K562 (cell line): Measurements from ENCODE around the gene REX1BD. TPM values are rescaled to one million over a fixed set of nuclear protein-coding genes. Genes with fewer than 3 reads are reported as not detected.

ENCODE experiments used
- CBFA2T3 ChIP-seq: fragments of 450-650 bp; IDR thresholded peaks from 2 replicates; pipeline ENCODE4 v1.6.1; 2017
- CEBPB ChIP-seq: fragments of 450-650 bp; IDR thresholded peaks from 2 replicates; pipeline ENCODE4 v1.6.1; 2016; ENCODE audit warnings: missing genetic modification characterization, missing compliant biosample characterization
- KLF13 ChIP-seq: fragments of 450-650 bp; IDR thresholded peaks from 2 replicates; pipeline ENCODE4 v1.6.1; 2016; ENCODE audit warnings: missing genetic modification characterization, low read depth, mild to moderate bottlenecking, missing compliant biosample characterization, moderate library complexity, borderline replicate concordance
- MTF1 ChIP-seq: fragments of 250-450 bp; sonication (Bioruptor Pico); IDR thresholded peaks from 2 replicates; pipeline ENCODE4 v1.9.0; 2021; ENCODE audit warnings: moderate library complexity, mild to moderate bottlenecking, inconsistent platforms, borderline replicate concordance
- NKRF ChIP-seq: fragments of 450-650 bp; IDR thresholded peaks from 2 replicates; pipeline ENCODE4 v1.6.1; 2016; ENCODE audit warnings: borderline replicate concordance
- PRMT5 ChIP-seq: sonication (generic); formaldehyde crosslinking; IDR thresholded peaks from 2 replicates; pipeline ENCODE4 v1.5.0; 2020; ENCODE audit warnings: missing genetic modification reagents
- RNF2 ChIP-seq: sonication (generic); IDR thresholded peaks from 2 replicates; pipeline ENCODE4 v1.6.1; 2016
- ZFPM2 ChIP-seq: fragments of 250-450 bp; sonication (Bioruptor Pico); IDR thresholded peaks from 2 replicates; pipeline ENCODE4 v1.5.1; 2022; ENCODE audit warnings: mild to moderate bottlenecking
- ZNF121 ChIP-seq: sonication (generic); formaldehyde crosslinking; conservative IDR thresholded peaks from 2 replicates; pipeline ENCODE4 v1.8.0; 2022; ENCODE audit warnings: missing genetic modification reagents
- ZNF134 ChIP-seq: fragments of 250-450 bp; sonication (Bioruptor Pico); conservative IDR thresholded peaks from 2 replicates; pipeline ENCODE4 v1.4.0; 2020
- ZNF584 ChIP-seq: fragments of 200-800 bp; sonication (Bioruptor generic); IDR thresholded peaks from 2 replicates; pipeline ENCODE4 v1.6.1; 2016; ENCODE audit warnings: low read depth, mild to moderate bottlenecking, missing genetic modification characterization, missing compliant biosample characterization
- polyA plus RNA-seq, 8 experiments: library from polyadenylated mRNA; depleted of rRNA in 4 of 8; stranded (reverse) in 5 of 8; unstranded in 3 of 8; fragments of >200 nt; fragmentation: Nextera tagmentation in 2 of 8; fragmentation: Illumina TruSeq in 1 of 8; extraction: Ambion mirVana in 2 of 8; extraction: Trizol in 1 of 8; gene quantifications; 2 replicates each; pipeline versions ENCODE4 v1.2.1 to v1.2.3, GENCODE V29; 2011 to 2014; ENCODE audit warnings: inconsistent platforms in 1 of 8, missing spikeins in 1 of 8
- total RNA-seq, 7 experiments: library from RNA; depleted of rRNA in 6 of 7; stranded (reverse); fragments of >200 nt in 6 of 7; fragmentation: Illumina TruSeq in 2 of 7; extraction: Trizol in 2 of 7; gene quantifications; 2 replicates each; pipeline versions ENCODE4 v1.2.1 to v1.2.3, GENCODE V29; 2011 to 2021; ENCODE audit warnings: low replicate concordance in 1 of 7
- TF ChIP-seq, protein P1 (sequence below): fragments of 200-800 bp; sonication (Bioruptor generic); IDR thresholded peaks from 2 replicates; pipeline ENCODE4 v1.6.1; 2016; ENCODE audit warnings: missing genetic modification characterization, missing compliant biosample characterization

REX1BD gene
- total and polyA plus RNA-seq, 9 of the 15 experiments (the other 6 are each of a cell fraction or from before 2014, with no cell fraction given): 1.9 to 136 (median 13.8) TPM

GRCh38 chr19:18558604-18559003 is 30.0 kb upstream of the REX1BD start (continued):
- TF ChIP-seq KLF13 (tag): no peak
- no peak for TF ChIP-seq PRMT5
- TF ChIP-seq MTF1 (CRISPR knock-in tag): no peak
- TF ChIP-seq ZFPM2 (CRISPR knock-in tag): no peak
- 0 out of 2 replicates have a peak, but pooled peaks have one; percentile 5 for TF ChIP-seq ZNF121 (CRISPR knock-in tag)
- TF ChIP-seq CBFA2T3: no peak
- no peak for TF ChIP-seq CEBPB
- no peak for TF ChIP-seq ZNF584 (CRISPR knock-in tag)
- no peak for TF ChIP-seq RNF2
- TF ChIP-seq NKRF: no peak
- TF ChIP-seq ZNF134 (CRISPR knock-in tag): no peak
- TF ChIP-seq, protein P1, sequence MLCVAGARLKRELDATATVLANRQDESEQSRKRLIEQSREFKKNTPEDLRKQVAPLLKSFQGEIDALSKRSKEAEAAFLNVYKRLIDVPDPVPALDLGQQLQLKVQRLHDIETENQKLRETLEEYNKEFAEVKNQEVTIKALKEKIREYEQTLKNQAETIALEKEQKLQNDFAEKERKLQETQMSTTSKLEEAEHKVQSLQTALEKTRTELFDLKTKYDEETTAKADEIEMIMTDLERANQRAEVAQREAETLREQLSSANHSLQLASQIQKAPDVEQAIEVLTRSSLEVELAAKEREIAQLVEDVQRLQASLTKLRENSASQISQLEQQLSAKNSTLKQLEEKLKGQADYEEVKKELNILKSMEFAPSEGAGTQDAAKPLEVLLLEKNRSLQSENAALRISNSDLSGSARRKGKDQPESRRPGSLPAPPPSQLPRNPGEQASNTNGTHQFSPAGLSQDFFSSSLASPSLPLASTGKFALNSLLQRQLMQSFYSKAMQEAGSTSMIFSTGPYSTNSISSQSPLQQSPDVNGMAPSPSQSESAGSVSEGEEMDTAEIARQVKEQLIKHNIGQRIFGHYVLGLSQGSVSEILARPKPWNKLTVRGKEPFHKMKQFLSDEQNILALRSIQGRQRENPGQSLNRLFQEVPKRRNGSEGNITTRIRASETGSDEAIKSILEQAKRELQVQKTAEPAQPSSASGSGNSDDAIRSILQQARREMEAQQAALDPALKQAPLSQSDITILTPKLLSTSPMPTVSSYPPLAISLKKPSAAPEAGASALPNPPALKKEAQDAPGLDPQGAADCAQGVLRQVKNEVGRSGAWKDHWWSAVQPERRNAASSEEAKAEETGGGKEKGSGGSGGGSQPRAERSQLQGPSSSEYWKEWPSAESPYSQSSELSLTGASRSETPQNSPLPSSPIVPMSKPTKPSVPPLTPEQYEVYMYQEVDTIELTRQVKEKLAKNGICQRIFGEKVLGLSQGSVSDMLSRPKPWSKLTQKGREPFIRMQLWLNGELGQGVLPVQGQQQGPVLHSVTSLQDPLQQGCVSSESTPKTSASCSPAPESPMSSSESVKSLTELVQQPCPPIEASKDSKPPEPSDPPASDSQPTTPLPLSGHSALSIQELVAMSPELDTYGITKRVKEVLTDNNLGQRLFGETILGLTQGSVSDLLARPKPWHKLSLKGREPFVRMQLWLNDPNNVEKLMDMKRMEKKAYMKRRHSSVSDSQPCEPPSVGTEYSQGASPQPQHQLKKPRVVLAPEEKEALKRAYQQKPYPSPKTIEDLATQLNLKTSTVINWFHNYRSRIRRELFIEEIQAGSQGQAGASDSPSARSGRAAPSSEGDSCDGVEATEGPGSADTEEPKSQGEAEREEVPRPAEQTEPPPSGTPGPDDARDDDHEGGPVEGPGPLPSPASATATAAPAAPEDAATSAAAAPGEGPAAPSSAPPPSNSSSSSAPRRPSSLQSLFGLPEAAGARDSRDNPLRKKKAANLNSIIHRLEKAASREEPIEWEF (CRISPR knock-in tag): no peak
